ENCODE measurements around the gene USP12. TPM values are rescaled to one million over a fixed set of nuclear protein-coding genes. Genes with fewer than 3 reads are reported as not detected.

Gene USP12
- total RNA-seq, 4 donors from 2014 or later = 28.7 to 31.2 (median 29.7) TPM

DNA sequence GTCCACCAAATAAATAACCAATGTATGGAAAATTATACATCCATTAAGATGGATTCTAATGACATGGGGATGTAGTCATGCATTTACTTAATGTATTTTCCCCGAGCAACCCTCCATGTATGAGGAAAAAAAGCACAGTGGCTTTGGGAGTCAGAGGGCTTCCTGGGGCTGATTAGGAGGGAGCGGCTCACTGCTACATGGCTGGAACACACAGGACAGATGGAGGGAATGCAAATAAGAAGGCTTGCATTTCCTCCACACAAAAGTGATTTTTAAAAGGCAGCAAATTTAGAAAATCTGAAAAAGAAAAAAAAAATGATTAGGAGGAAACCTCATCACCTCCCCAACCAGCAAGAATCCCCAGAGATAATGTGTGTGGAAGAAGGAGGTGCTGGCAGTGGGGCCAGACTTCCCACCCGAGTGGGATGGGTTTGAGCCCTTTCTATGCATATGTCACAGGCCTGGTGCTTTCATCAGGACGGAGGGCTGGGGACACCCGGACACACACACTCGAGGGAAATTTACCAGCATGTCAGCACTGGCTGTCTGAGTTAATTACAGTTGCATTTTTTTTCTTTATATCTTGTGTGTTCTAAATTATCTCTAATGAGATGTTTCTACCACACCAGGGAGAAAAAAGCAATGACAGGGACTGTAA is 118.9 kb downstream of the USP12 start:
- no peaks in the 10 kb centered on the region for H3K36me3 ChIP-seq
- DNase-seq = no peak
- TF ChIP-seq, protein P1, sequence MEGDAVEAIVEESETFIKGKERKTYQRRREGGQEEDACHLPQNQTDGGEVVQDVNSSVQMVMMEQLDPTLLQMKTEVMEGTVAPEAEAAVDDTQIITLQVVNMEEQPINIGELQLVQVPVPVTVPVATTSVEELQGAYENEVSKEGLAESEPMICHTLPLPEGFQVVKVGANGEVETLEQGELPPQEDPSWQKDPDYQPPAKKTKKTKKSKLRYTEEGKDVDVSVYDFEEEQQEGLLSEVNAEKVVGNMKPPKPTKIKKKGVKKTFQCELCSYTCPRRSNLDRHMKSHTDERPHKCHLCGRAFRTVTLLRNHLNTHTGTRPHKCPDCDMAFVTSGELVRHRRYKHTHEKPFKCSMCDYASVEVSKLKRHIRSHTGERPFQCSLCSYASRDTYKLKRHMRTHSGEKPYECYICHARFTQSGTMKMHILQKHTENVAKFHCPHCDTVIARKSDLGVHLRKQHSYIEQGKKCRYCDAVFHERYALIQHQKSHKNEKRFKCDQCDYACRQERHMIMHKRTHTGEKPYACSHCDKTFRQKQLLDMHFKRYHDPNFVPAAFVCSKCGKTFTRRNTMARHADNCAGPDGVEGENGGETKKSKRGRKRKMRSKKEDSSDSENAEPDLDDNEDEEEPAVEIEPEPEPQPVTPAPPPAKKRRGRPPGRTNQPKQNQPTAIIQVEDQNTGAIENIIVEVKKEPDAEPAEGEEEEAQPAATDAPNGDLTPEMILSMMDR (IDR thresholded peaks at IDR 0.05) = no peak
- TF ChIP-seq POLR2A (IDR thresholded peaks at IDR 0.05) = no peak
- H3K4me1 ChIP-seq = no peaks in the 10 kb centered on the region
- H3K9me3 ChIP-seq = no peaks in the 10 kb centered on the region
- no peak overlapping the region for H3K4me3 ChIP-seq
- H3K27me3 ChIP-seq = no peaks in the 10 kb centered on the region
- no peak overlapping the region for H3K27ac ChIP-seq

DNA sequence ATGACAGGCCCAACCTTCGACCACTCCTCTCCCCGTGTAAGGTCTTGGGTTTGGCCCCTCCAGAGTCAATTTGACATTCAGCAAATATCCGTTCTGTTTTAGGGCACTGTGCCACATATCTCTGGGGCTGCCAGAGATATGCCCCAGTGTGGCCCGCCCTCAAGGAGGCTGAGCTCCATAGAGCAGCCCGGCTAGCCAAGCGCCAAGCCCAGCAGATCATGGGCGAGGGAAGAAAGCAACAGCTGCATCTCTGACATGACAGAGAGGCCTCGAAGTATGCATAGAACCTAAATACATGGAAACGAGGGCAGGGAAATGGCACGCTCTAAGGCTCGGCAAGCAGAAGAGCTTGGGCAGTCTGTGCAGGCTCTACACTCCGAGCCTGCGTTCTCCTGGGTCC is 124.5 kb downstream of the USP12 start:
- H3K27me3 ChIP-seq = no peaks in the 10 kb centered on the region

DNA sequence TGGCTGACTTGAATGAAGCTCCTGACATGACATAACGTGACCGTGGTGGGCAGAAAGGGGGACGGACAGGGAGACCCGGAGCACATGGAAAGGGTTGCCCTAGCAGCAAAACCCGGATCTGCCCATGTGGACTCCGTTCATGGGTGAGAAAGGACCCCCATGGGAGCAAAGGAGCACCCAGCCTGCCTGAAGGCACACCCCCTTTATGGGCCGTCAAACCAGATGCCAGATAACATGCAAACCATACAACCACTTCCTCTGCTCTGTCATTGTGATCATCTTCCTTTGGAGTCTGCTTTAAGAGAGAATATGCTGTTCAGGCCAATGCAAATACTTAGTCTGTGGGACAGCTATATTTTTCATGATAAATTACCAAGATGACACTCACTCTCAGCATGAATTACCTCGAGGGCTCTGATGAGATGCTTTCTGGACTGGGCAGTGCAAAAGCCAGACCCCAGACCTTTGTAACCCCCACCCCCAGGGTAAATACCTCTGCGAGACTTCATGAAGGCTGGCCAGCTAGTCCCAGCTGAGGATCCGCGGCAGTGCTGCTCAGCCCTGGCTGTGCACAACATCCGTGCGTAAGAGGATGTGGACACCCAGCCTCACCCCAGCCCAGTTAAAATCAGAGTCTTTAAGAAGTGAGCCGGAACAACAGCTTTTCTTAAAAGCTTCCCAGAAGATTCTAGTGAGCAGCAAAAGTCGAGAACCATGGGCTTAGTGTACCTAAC is 126.6 kb downstream of the USP12 start:
- peak in 2 of 3 donors; percentile 61 to 74 for DNase-seq
- Histone ChIP-seq H3K4me3 (no peak overlapping the region), H3K9me3 (no peaks in the 10 kb centered on the region), H3K27me3 (no peaks in the 10 kb centered on the region), H3K4me1 (no peaks in the 10 kb centered on the region), H3K36me3 (no peaks in the 10 kb centered on the region), H3K27ac (peak overlapping the region; percentile 13 to 73 (median 39))
- TF ChIP-seq POLR2A (IDR thresholded peaks at IDR 0.05) = no peak
- TF ChIP-seq, protein P1 (IDR thresholded peaks at IDR 0.05) = no peak

More for the DNA sequence above, 124.5 kb downstream of the USP12 start:
- H3K9me3 ChIP-seq = no peaks in the 10 kb centered on the region
- H3K4me1 ChIP-seq = no peaks in the 10 kb centered on the region
- H3K27ac ChIP-seq = no peak overlapping the region
- no peak overlapping the region for H3K4me3 ChIP-seq
- no peak for TF ChIP-seq POLR2A (IDR thresholded peaks at IDR 0.05)
- TF ChIP-seq, protein P1 (IDR thresholded peaks at IDR 0.05) = no peak
- no peak for DNase-seq
- no peaks in the 10 kb centered on the region for H3K36me3 ChIP-seq

DNA sequence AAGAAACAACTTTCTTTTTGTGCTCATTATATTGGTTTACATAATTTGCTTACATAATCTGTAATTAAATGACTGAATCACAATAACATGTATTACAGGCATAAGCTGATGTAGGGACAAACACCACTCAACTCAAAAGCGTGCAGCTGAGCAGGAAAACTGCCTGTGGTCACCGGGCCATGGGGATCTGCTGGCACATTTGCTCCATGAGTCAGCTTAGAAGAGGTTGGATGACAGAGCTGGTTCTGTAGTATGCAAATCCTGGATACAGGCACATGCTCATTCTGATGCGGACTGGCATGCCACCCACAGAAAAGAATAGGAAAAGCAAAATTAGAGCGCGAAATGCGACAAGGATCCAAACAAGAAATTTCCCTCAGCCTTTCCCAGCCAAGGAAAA is 128.6 kb downstream of the USP12 start:
- TF ChIP-seq, protein P1 (IDR thresholded peaks at IDR 0.05) = no peak
- TF ChIP-seq POLR2A (IDR thresholded peaks at IDR 0.05) = no peak
- Histone ChIP-seq H3K27me3 (no peaks in the 10 kb centered on the region), H3K4me1 (no peaks in the 10 kb centered on the region), H3K36me3 (no peaks in the 10 kb centered on the region), H3K4me3 (no peak overlapping the region), H3K27ac (peak overlapping the region in 1 of 4 donors; percentile 26), H3K9me3 (no peaks in the 10 kb centered on the region)
- no peak for DNase-seq

DNA sequence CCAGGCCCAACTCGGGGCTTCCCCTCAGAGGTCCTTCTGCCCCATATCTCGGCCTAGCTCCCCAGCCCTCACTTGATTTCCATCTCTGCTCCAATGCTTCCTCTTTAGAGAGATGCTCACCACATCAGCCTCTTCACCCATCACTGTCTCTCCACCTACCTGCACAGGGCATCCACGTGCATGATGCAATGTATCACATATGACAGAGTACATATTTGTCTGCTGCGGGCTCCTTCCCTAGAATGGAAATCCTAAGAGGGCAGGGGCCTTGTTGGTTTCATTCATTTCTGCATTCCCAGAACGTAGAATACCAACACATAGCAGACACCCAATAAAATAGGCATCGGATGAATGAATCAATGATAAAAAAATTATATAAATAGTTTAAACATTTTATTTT is 130.3 kb downstream of the USP12 start:
- no peak overlapping the region for H3K4me3 ChIP-seq
- no peaks in the 10 kb centered on the region for H3K27me3 ChIP-seq
- H3K27ac ChIP-seq = no peak overlapping the region
- DNase-seq = no peak
- H3K4me1 ChIP-seq = peaks cover 0 to 12% (median 0%) of the 10 kb centered on the region in 4 donors
- TF ChIP-seq, protein P1 (IDR thresholded peaks at IDR 0.05) = no peak
- no peak for TF ChIP-seq POLR2A (IDR thresholded peaks at IDR 0.05)
- no peaks in the 10 kb centered on the region for H3K9me3 ChIP-seq
- H3K36me3 ChIP-seq = no peaks in the 10 kb centered on the region

All from Peyer's patch (tissue), 4 donors.